Measurements from ENCODE around the gene PKN2. TPM values are rescaled to one million over a fixed set of nuclear protein-coding genes. Genes with fewer than 3 reads are reported as not detected.
A peak's percentile ranks its signal among the peaks of the same experiment; 100 is the strongest.

PKN2 gene
- total RNA-seq, 2 donors from 2014 or later: 19.8 to 22.1 TPM

GRCh38 chr1:88730995-88731394 lies 46.9 kb downstream of the PKN2 start:
- DNase-seq (no peak), ATAC-seq (no peak)
- intact Hi-C loops (cut with DNase I): no loop called here
- Histone ChIP-seq H3K27me3 (no peaks in the 10 kb centered on the region), H3K4me1 (peaks cover 23% of the 10 kb centered on the region), H3K36me3 (replicated peaks in 1 of 2; ENCODE audit: insufficient read depth in 1 of 2, low read depth in 2 of 2) (no peaks in the 10 kb centered on the region), H3K9me3 (no peaks in the 10 kb centered on the region), H3K27ac (peak overlapping the region; percentile 1 to 51 (median 20)), H3K4me3 (no peak overlapping the region)
- TF ChIP-seq POLR2A (IDR thresholded peaks at IDR 0.05): no peak
- TF ChIP-seq CTCF (IDR thresholded peaks at IDR 0.05): no peak
- WGBS, 2 donors: 27 to 37% methylated on average over 2 of the region's 2 CpGs

GRCh38 chr1:88731475-88732269 lies 47.6 kb downstream of the PKN2 start:
- TF ChIP-seq CTCF (IDR thresholded peaks at IDR 0.05) (no peak), POLR2A (IDR thresholded peaks at IDR 0.05) (no peak)
- no peaks in the 10 kb centered on the region for H3K36me3 ChIP-seq (replicated peaks in 1 of 2; ENCODE audit: insufficient read depth in 1 of 2, low read depth in 2 of 2)
- no peak overlapping the region for H3K4me3 ChIP-seq
- peak overlapping the region; percentile 1 to 51 (median 20) for H3K27ac ChIP-seq
- no peaks in the 10 kb centered on the region for H3K9me3 ChIP-seq
- DNase-seq (peak in 3 of 4 donors; percentile 16 to 31 (median 25)), ATAC-seq (peak; percentile 68)
- peaks cover 23% of the 10 kb centered on the region for H3K4me1 ChIP-seq
- no peaks in the 10 kb centered on the region for H3K27me3 ChIP-seq
- WGBS, 2 donors: 11 to 13% methylated on average over 2 of the region's 2 CpGs
- intact Hi-C loops (cut with DNase I): no loop called here

GRCh38 chr1:88735382-88735781 lies 51.3 kb downstream of the PKN2 start:
- no peaks in the 10 kb centered on the region for H3K36me3 ChIP-seq (replicated peaks in 1 of 2; ENCODE audit: insufficient read depth in 1 of 2, low read depth in 2 of 2)
- H3K27ac ChIP-seq: no peak overlapping the region
- H3K9me3 ChIP-seq: no peaks in the 10 kb centered on the region
- no peak for DNase-seq
- no peaks in the 10 kb centered on the region for H3K27me3 ChIP-seq
- H3K4me3 ChIP-seq: no peak overlapping the region
- intact Hi-C loops (cut with DNase I): no loop called here
- ATAC-seq: no peak
- H3K4me1 ChIP-seq: peaks cover 14% of the 10 kb centered on the region
- TF ChIP-seq POLR2A (IDR thresholded peaks at IDR 0.05) (no peak), CTCF (IDR thresholded peaks at IDR 0.05) (no peak)

- intact Hi-C loops (cut with DNase I): no loop called here
Measured at GRCh38 chr1:88735909-88736308, 51.8 kb downstream of the PKN2 start.

More at GRCh38 chr1:88735909-88736308, 51.8 kb downstream of the PKN2 start:
- Histone ChIP-seq H3K9me3 (no peaks in the 10 kb centered on the region), H3K27ac (no peak overlapping the region), H3K36me3 (replicated peaks in 1 of 2; ENCODE audit: insufficient read depth in 1 of 2, low read depth in 2 of 2) (no peaks in the 10 kb centered on the region), H3K4me3 (no peak overlapping the region), H3K27me3 (no peaks in the 10 kb centered on the region), H3K4me1 (peaks cover 14% of the 10 kb centered on the region)
- ATAC-seq (no peak), DNase-seq (no peak)
- 97 to 100% methylated on average over 1 of the region's 1 CpG for WGBS, 2 donors
- TF ChIP-seq POLR2A (IDR thresholded peaks at IDR 0.05): no peak
- TF ChIP-seq CTCF (IDR thresholded peaks at IDR 0.05): no peak

Data from body of pancreas (tissue), 4 donors.